Neural crest cell (in vitro differentiated cells): ENCODE results near the gene CD276. TPM values are rescaled to one million over a fixed set of nuclear protein-coding genes. Genes with fewer than 3 reads are reported as not detected.
A peak's percentile ranks its signal among the peaks of the same experiment; 100 is the strongest.

Experiments
- DNase-seq: peaks from one replicate; pipeline ENCODE4 v3.0.0; 2021; ENCODE audit warnings: low read depth, mixed read lengths, low spot score
- H3K27ac Mint-ChIP-seq: one replicate; pipeline ENCODE4 v1.8.0; 2021; ENCODE audit warnings: mild to moderate bottlenecking, mixed read lengths; ENCODE audit not compliant: unreplicated experiment
- H3K27me3 Mint-ChIP-seq: 2 replicates; pipeline ENCODE4 v1.8.0; 2021; ENCODE audit warnings: low read depth, mild to moderate bottlenecking, mixed read lengths
- H3K36me3 Mint-ChIP-seq: 2 replicates; pipeline ENCODE4 v1.8.0; 2021; ENCODE audit warnings: low read depth, mild to moderate bottlenecking, mixed read lengths
- H3K4me1 Mint-ChIP-seq: 2 replicates; pipeline ENCODE4 v1.8.0; 2021; ENCODE audit warnings: mixed read lengths
- H3K4me3 Mint-ChIP-seq: one replicate; pipeline ENCODE4 v1.8.0; 2021; ENCODE audit warnings: mild to moderate bottlenecking, mixed read lengths
- H3K9me3 Mint-ChIP-seq: 2 replicates; pipeline ENCODE4 v1.8.0; 2021; ENCODE audit warnings: mixed read lengths
- CTCF ChIP-seq: fragments of 200-600 bp; sonication (generic); conservative IDR thresholded peaks from 2 replicates; pipeline ENCODE4 v1.5.0; 2021; ENCODE audit warnings: antibody characterized with exemption, mild to moderate bottlenecking
- total RNA-seq: library from RNA; stranded (reverse); gene quantifications from 2 replicates; pipeline ENCODE4 v1.2.1, GENCODE V29; 2021

Gene CD276
- total RNA-seq, 1 donor from 2014 or later = 199 TPM

GRCh38 chr15:73755946-73756345 is 71.8 kb downstream of the CD276 start:
- Mint-ChIP-seq H3K4me1 (no peaks in the 10 kb centered on the region), H3K27ac (no peak overlapping the region), H3K9me3 (no peaks in the 10 kb centered on the region), H3K4me3 (peak overlapping the region; percentile 59), H3K36me3 (no peaks in the 10 kb centered on the region), H3K27me3 (peaks cover 24% of the 10 kb centered on the region)
- no peak for DNase-seq
- no peak for TF ChIP-seq CTCF

GRCh38 chr15:73756390-73756789 is 72.2 kb downstream of the CD276 start:
- Mint-ChIP-seq H3K27me3 (peaks cover 22% of the 10 kb centered on the region), H3K4me3 (peak overlapping the region; percentile 29), H3K27ac (no peak overlapping the region), H3K36me3 (no peaks in the 10 kb centered on the region), H3K9me3 (no peaks in the 10 kb centered on the region), H3K4me1 (no peaks in the 10 kb centered on the region)
- TF ChIP-seq CTCF = no peak
- no peak for DNase-seq

- no peak for DNase-seq
- Mint-ChIP-seq H3K27me3 (peaks cover 21% of the 10 kb centered on the region), H3K4me1 (no peaks in the 10 kb centered on the region), H3K36me3 (no peaks in the 10 kb centered on the region), H3K4me3 (no peak overlapping the region), H3K9me3 (no peaks in the 10 kb centered on the region), H3K27ac (no peak overlapping the region)
- TF ChIP-seq CTCF = no peak
Measured at GRCh38 chr15:73756947-73757513, 72.8 kb downstream of the CD276 start.

- Mint-ChIP-seq H3K9me3 (no peaks in the 10 kb centered on the region), H3K27me3 (peaks cover 21% of the 10 kb centered on the region), H3K4me3 (no peak overlapping the region), H3K36me3 (no peaks in the 10 kb centered on the region), H3K27ac (no peak overlapping the region), H3K4me1 (no peaks in the 10 kb centered on the region)
- DNase-seq = no peak
- TF ChIP-seq CTCF = no peak
Measured at GRCh38 chr15:73757571-73757970, 73.4 kb downstream of the CD276 start.

- H3K4me1 Mint-ChIP-seq = no peaks in the 10 kb centered on the region
- H3K27me3 Mint-ChIP-seq = peaks cover 21% of the 10 kb centered on the region
- no peak for TF ChIP-seq CTCF
- DNase-seq = no peak
- no peak overlapping the region for H3K27ac Mint-ChIP-seq
- no peaks in the 10 kb centered on the region for H3K9me3 Mint-ChIP-seq
- no peaks in the 10 kb centered on the region for H3K36me3 Mint-ChIP-seq
- no peak overlapping the region for H3K4me3 Mint-ChIP-seq
Measured at GRCh38 chr15:73758461-73758860, 74.3 kb downstream of the CD276 start.
